BLaER1 (cell line): Measurements from ENCODE around the gene PPP2R5D.

Experiments
- H3K27ac ChIP-seq: shearing (Covaris generic); formaldehyde crosslinking; 2 replicates; pipeline ENCODE4 v1.8.1; 2022
- H3K27me3 ChIP-seq: shearing (Covaris generic); formaldehyde crosslinking; 2 replicates; pipeline ENCODE4 v1.8.1; 2022
- H3K36me3 ChIP-seq: shearing (Covaris generic); formaldehyde crosslinking; 2 replicates; pipeline ENCODE4 v1.8.1; 2022
- H3K4me1 ChIP-seq: shearing (Covaris generic); formaldehyde crosslinking; 2 replicates; pipeline ENCODE4 v1.8.1; 2022
- H3K4me2 ChIP-seq: shearing (Covaris generic); formaldehyde crosslinking; 2 replicates; pipeline ENCODE4 v1.8.1; 2022
- H3K4me3 ChIP-seq: shearing (Covaris generic); formaldehyde crosslinking; 2 replicates; pipeline ENCODE4 v1.8.1; 2022
- H3K9ac ChIP-seq: shearing (Covaris generic); formaldehyde crosslinking; 2 replicates; pipeline ENCODE4 v1.8.1; 2022
- H3K9me3 ChIP-seq: shearing (Covaris generic); formaldehyde crosslinking; 2 replicates; pipeline ENCODE4 v1.8.1; 2022
- H4K20me1 ChIP-seq: shearing (Covaris generic); formaldehyde crosslinking; 2 replicates; pipeline ENCODE4 v1.8.1; 2022
- Cebpa-rat ChIP-seq: shearing (Covaris generic); IDR thresholded peaks from 2 replicates; pipeline ENCODE4 v1.8.1; 2022

PPP2R5D gene

DNA sequence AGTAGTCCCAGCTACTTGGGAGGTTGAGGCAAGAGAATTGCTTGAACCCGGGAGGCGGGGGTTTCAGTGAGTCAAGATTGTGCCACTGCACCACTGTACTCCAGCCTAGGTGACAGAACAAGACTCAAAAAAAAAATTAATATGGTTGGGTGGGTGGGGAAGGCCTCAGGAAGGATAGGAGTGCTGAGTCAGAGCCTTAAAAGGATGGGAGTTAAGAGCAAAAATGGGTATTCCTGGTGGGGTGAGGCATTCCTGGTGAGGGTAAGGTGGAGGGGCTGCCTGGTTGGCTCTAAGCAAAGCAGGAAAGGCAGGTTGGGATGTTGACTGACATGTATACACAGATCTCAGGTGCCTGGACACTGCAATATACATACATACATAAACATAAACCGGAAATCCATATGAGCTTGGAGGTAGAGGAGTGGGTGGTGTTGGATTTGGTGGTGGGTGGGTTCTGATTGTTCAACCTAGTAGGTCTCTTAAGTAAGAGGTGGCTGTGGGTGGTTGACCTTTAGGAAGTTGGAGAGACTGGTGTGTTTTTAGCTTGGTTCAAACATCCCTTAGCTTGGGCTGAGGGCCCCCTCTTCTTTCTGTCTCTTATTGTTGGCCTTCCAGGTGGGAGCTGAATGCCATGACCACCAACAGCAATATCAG, 35.8 kb downstream of the PPP2R5D start:
- Histone ChIP-seq H3K36me3 (peaks cover 58% of the 10 kb centered on the region), H3K27ac (no peak overlapping the region), H3K27me3 (no peaks in the 10 kb centered on the region), H3K9ac (no peak overlapping the region), H3K4me2 (no peak overlapping the region), H3K4me1 (peaks cover 48% of the 10 kb centered on the region), H3K9me3 (no peaks in the 10 kb centered on the region), H3K4me3 (no peak overlapping the region), H4K20me1 (peaks cover 45% of the 10 kb centered on the region)
- no peak for TF ChIP-seq Cebpa-rat

DNA sequence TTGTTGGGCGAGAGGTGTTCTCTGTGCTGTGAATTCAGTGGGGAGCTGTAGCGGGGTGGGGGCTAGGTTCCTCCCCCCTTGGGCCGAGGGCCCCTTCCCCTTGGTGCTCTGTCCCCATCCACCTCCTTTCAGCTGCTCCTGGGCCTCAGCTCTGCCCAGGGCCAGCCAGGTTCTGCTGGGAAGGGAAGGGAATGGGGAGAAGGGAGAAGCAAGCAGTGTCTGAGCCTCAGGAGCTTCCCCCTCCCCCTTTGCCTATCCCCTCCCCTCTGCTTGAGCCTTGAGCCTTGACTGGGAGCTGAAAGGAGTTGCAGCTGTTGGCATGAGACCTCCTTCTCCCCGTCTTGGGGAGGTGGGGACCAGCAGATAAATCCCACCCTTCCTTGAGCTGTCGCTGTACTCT, 36.5 kb downstream of the PPP2R5D start:
- no peak for TF ChIP-seq Cebpa-rat
- peaks cover 39% of the 10 kb centered on the region for H4K20me1 ChIP-seq
- H3K4me1 ChIP-seq, result peaks cover 41% of the 10 kb centered on the region
- H3K9me3 ChIP-seq, result no peaks in the 10 kb centered on the region
- peaks cover 65% of the 10 kb centered on the region for H3K36me3 ChIP-seq
- peak overlapping the region; percentile 85 for H3K4me3 ChIP-seq
- H3K9ac ChIP-seq, result no peak overlapping the region
- peak overlapping the region; percentile 79 for H3K4me2 ChIP-seq
- no peaks in the 10 kb centered on the region for H3K27me3 ChIP-seq
- peak overlapping the region; percentile 63 for H3K27ac ChIP-seq

DNA sequence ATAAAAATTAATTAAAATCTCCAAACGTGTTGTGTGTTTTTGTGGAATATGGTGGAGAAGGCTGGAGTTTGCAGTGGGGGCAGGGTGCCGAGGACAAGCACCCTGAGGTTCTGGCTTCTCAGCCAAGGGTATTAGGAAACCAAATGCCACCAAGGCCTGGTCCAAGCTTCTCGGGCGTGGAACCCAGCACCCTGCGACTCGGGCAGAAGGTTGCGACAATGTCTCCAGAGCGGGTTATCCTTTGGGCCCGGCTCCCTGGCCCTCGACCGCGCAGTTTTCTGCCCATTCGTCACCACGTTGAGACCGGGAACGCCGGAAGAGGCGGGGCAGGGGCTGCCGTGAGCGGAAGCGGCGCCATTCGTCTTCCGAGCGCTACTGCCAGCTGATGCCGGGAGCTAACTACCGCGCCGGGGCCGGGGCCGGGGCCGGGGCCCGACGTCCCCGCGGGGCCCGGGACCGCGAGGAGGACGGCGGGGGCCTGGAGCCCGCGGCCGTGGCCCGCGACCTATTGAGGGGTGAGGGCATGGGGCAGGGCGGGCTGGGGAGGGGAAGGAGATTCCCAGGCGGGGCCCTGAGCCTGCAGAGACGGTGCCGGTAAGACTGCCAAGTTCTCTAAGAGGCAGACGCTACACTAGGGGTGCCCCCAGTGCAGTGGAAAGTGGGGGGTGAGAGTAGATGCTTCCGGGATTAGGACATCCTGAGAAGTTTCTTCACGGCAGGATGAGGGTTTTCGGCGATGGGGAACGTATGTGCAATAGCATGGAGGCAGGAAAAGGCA, 37.1 kb downstream of the PPP2R5D start, which contains the start of gene RRP36:
Gene RRP36, plus strand, starts transcription at position 354 of the 778 bp plus-strand sequence. Its CDS starts 32 bp downstream, at position 386.
- peak within 1 kb of the TSS; percentile 79 for H3K4me2 ChIP-seq
- peaks cover 35% of the 10 kb centered on the region for H3K4me1 ChIP-seq
- peak within 1 kb of the TSS; percentile 63 for H3K27ac ChIP-seq
- peak within 1 kb of the TSS; percentile 85 for H3K4me3 ChIP-seq
- peaks cover 33% of the 10 kb centered on the region for H4K20me1 ChIP-seq
- TF ChIP-seq Cebpa-rat, result no peak
- no peaks in the 10 kb centered on the region for H3K27me3 ChIP-seq
- no peaks in the 10 kb centered on the region for H3K9me3 ChIP-seq
- H3K9ac ChIP-seq, result peak within 1 kb of the TSS; percentile 77
- H3K36me3 ChIP-seq, result peaks cover 71% of the 10 kb centered on the region

DNA sequence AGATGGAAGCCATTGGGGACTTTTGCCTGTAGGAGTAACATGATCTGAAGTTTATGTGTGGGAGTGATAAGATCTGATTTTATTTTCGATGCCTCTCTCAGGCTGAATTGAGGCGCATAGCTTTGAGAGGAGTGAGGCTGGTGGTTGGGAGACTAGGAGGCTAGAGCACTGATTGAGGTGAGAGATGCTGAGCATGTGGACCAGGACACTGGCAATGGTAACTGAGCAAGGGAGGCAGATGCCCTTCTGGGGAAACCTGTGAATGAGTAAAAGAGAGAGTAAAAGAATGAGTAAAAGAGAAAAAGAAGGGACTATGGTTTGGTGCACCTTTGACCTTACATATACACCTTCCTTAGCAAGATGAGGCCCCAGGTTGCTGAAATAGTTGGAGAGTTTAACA, 40.1 kb downstream of the PPP2R5D start:
- no peak for TF ChIP-seq Cebpa-rat
- H3K4me2 ChIP-seq, result no peak overlapping the region
- peaks cover 21% of the 10 kb centered on the region for H3K4me1 ChIP-seq
- H3K9ac ChIP-seq, result no peak overlapping the region
- H4K20me1 ChIP-seq, result peaks cover 14% of the 10 kb centered on the region; the same call in 1 of the 2 replicates
- H3K36me3 ChIP-seq, result peaks cover 72% of the 10 kb centered on the region
- H3K9me3 ChIP-seq, result no peaks in the 10 kb centered on the region
- no peak overlapping the region for H3K27ac ChIP-seq
- H3K4me3 ChIP-seq, result no peak overlapping the region
- no peaks in the 10 kb centered on the region for H3K27me3 ChIP-seq

DNA sequence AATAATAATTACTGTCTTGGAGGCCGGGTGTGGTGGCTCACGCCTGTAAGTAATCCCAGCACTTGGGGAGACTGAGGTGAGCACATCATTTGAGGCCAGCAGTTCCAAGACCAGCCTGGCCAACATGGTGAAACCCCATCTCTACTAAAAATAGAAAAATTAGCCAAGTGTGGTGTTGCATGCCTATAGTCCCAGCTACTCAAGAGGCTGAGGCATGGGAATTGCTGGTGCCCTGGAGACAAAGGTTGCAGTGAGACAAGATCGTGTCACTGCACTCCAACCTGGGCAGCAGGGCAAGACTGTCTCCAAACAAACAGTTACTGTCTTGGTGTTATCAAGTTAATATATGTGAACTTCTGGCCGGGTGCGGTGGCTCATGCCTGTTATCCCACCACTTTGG, 42.0 kb downstream of the PPP2R5D start:
- Histone ChIP-seq H3K27me3 (no peaks in the 10 kb centered on the region), H3K4me3 (no peak overlapping the region), H3K27ac (no peak overlapping the region), H4K20me1 (peaks cover 14% of the 10 kb centered on the region; the same call in 1 of the 2 replicates), H3K4me1 (peaks cover 10% of the 10 kb centered on the region), H3K9me3 (no peaks in the 10 kb centered on the region), H3K4me2 (no peak overlapping the region), H3K9ac (no peak overlapping the region), H3K36me3 (peaks cover 76% of the 10 kb centered on the region)
- TF ChIP-seq Cebpa-rat, result no peak

DNA sequence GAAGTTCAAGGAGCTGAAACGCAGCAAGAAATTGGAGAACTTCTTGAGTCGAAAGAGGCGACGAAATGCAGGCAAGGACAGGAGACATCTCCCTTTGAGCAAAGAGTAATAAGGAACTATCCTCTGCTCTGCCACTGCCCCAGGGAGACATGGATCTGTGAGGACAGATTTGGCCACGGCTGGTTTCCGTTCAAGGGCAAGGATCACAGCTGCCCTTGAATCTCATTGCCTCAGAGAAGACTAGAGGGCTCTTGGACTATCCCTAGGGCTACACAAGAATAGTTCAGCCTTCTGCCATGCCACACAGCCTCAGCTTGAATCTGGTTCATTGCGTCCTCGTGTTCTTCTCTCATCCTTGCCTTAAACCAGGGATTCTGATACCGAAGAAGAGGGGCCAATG, 44.8 kb downstream of the PPP2R5D start:
- Histone ChIP-seq H3K27me3 (no peaks in the 10 kb centered on the region), H3K4me3 (no peak overlapping the region), H3K4me1 (no peaks in the 10 kb centered on the region), H3K4me2 (no peak overlapping the region), H3K36me3 (peaks cover 99% of the 10 kb centered on the region), H4K20me1 (peaks cover 12% of the 10 kb centered on the region; the same call in 1 of the 2 replicates), H3K27ac (no peak overlapping the region), H3K9ac (no peak overlapping the region), H3K9me3 (no peaks in the 10 kb centered on the region)
- no peak for TF ChIP-seq Cebpa-rat

DNA sequence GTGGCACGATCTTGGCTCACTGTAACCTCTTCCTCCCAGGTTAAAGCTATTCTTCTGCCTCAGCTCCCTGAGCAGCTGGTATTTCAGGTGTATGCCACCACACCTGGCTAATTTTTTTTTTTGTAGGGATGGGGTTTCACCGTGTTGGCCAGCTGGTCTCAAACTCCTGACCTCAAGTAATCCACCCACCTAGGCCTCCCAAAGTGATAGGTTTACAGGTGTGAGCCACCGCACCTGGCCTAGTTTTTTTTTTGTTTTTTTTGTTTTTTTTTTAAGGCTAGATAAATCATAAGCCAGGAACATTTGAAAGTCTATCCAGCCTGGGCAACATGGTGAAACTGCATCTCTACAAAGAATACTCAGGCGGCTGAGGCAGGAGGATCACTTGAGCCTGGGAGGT, 48.0 kb downstream of the PPP2R5D start:
- no peaks in the 10 kb centered on the region for H3K4me1 ChIP-seq
- no peaks in the 10 kb centered on the region for H3K9me3 ChIP-seq
- no peak for TF ChIP-seq Cebpa-rat
- no peak overlapping the region for H3K4me2 ChIP-seq
- peaks cover 99% of the 10 kb centered on the region for H3K36me3 ChIP-seq
- no peak overlapping the region for H3K9ac ChIP-seq
- no peak overlapping the region for H3K4me3 ChIP-seq
- H3K27me3 ChIP-seq, result no peaks in the 10 kb centered on the region
- 0 out of 2 replicates have a peak, but pooled peaks cover 8% of the 10 kb centered on the region for H4K20me1 ChIP-seq
- no peak overlapping the region for H3K27ac ChIP-seq

DNA sequence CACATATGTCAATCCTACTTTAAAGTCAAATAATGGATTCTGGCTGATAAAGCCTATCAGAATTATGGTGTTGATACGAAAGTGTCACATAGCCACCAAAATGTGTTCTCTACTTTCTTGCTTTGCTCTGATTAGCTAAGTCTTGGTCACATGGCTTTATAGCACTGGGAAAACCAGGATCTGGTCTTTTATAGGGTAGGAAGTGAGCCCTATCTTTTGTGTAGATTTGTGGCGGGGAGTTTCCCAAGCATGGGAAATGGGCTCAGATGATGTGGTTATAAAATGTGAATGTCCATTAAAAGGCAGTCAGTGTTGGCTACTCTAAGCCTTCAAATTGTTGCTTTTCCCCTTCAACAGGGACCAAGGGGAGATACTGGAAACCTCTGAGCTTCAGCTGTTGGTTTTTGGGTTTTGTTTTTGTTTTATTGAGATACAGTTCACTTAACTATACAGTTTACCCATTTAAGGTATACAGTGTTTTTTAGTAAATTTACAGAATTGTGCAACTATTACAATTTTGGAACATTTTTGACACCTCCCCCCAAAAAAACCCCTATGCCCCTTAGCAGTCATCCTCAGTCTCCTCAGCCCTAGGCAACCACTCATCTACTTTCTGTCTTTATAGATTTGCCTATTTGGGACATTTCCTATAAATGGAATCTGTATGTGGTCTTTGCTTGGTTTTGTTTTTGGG, 49.3 kb downstream of the PPP2R5D start:
- Histone ChIP-seq H3K9me3 (no peaks in the 10 kb centered on the region), H3K36me3 (peaks cover 99% of the 10 kb centered on the region), H3K4me1 (no peaks in the 10 kb centered on the region), H3K4me3 (no peak overlapping the region), H3K27me3 (no peaks in the 10 kb centered on the region), H3K4me2 (no peak overlapping the region), H3K27ac (no peak overlapping the region), H3K9ac (no peak overlapping the region), H4K20me1 (0 out of 2 replicates have a peak, but pooled peaks cover 12% of the 10 kb centered on the region)
- no peak for TF ChIP-seq Cebpa-rat

DNA sequence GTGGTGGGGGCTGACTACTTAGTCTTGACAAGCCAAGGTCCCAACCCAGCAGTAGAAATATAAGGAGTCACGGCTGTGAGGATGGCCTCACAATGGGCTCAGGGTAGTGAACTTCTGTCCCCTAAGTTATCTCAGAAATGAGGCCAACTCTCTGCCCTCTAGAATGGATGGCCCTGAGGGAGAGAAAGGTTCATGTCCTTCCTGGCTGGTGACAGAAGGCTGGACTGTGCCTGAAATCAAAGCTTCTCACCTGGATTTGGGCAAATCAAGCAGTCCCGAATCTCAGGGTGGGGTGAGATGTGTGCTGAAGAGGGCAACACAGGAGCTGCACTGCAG, 49.8 kb downstream of the PPP2R5D start:
- Histone ChIP-seq H4K20me1 (0 out of 2 replicates have a peak, but pooled peaks cover 12% of the 10 kb centered on the region), H3K9me3 (no peaks in the 10 kb centered on the region), H3K36me3 (peaks cover 99% of the 10 kb centered on the region), H3K27me3 (no peaks in the 10 kb centered on the region), H3K4me2 (no peak overlapping the region), H3K27ac (no peak overlapping the region), H3K9ac (no peak overlapping the region), H3K4me1 (no peaks in the 10 kb centered on the region), H3K4me3 (no peak overlapping the region)
- no peak for TF ChIP-seq Cebpa-rat
